NT2/D1 (cell line): Measurements from ENCODE around the gene LENG1.

Source experiments
- SUZ12 ChIP-seq: IDR thresholded peaks from 2 replicates; pipeline ENCODE4 v1.6.1; 2011; ENCODE audit not compliant: insufficient read length, insufficient read depth; ENCODE audit errors: extremely low read depth
- YY1 ChIP-seq: IDR thresholded peaks from 2 replicates; pipeline ENCODE4 v1.6.1; 2011; ENCODE audit not compliant: insufficient read length, insufficient read depth

- TF ChIP-seq SUZ12 (no peak), YY1 (no peak)
These were observed 37.0 kb upstream of the LENG1 start for GRCh38 chr19:54196536-54196935.
